NCI-H2196 treated with DMSO at 0.1 percent for 48 hours (cell line): ENCODE results near the gene DEPP1.

Experiments
- DNase-seq: peaks from one replicate; lab custom pipeline; 2025; ENCODE audit not compliant: unreplicated experiment; lab: John Stamatoyannopoulos, UW

Gene DEPP1

GRCh38 chr10:44980309-44981171, 1.9 kb upstream of the DEPP1 start:
- no peak for DNase-seq

- DNase-seq = no peak
Observed at GRCh38 chr10:44979281-44980191, 927 bp upstream of the DEPP1 start.

DNA sequence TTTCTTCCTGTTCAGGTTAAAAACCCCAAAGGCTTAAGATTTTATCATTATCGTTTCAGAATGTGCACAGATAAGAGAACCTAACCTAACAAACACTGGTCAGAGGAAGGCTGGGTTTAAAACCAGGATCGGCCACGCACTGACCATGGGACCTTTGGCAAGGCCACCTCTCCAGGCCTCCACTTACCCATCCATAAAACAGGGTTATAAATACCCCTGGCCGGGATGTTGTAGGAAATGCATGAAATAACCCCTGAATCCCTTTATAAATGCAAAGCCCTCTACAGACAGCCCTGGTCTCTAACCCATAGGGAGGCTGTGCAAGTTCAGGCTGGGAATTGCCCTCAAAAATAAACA, 418 bp downstream of the DEPP1 start:
- no peak for DNase-seq

GRCh38 chr10:44977287-44978212, 1.1 kb downstream of the DEPP1 start:
- DNase-seq = no peak

DNA sequence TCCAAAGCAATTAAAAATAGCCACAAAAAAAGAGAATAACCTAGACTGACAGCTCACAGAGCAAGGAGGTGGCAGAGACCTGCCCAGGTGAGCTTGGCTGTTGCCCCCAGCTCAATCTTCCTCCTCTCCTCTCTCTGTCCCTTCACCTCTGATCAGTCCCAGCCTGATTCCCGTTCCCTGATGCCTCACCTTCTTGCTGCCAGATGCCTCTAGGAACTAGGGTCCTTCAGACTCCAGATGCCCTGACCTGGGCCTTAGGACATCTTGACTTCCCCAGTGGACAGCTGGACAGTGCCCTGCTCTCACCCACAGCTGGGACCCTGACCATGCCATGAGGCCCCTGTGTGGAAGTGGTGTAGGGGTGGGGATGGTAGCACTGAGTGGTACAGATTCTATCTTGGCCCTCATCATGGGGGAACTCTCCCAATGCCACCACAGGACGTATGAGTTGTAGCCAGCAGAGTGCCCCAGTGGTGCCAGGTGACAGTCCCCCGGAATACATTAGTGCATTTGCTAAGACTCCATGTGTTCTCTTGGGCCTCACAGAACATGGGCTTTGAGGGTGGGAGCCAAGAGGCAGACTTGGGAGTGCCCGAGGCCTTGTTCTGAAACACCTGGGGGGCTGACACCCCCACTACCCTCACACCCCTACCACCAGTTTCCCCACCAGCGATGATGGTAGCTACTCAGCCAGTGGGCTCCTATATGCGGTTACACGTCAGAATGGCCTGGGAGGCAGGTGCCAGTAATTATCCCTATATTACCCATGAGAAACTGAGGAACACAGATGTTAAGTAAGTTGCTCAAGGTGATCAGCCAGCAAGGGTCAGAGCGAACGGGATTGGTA, 2.0 kb downstream of the DEPP1 start:
- DNase-seq = no peak

DNA sequence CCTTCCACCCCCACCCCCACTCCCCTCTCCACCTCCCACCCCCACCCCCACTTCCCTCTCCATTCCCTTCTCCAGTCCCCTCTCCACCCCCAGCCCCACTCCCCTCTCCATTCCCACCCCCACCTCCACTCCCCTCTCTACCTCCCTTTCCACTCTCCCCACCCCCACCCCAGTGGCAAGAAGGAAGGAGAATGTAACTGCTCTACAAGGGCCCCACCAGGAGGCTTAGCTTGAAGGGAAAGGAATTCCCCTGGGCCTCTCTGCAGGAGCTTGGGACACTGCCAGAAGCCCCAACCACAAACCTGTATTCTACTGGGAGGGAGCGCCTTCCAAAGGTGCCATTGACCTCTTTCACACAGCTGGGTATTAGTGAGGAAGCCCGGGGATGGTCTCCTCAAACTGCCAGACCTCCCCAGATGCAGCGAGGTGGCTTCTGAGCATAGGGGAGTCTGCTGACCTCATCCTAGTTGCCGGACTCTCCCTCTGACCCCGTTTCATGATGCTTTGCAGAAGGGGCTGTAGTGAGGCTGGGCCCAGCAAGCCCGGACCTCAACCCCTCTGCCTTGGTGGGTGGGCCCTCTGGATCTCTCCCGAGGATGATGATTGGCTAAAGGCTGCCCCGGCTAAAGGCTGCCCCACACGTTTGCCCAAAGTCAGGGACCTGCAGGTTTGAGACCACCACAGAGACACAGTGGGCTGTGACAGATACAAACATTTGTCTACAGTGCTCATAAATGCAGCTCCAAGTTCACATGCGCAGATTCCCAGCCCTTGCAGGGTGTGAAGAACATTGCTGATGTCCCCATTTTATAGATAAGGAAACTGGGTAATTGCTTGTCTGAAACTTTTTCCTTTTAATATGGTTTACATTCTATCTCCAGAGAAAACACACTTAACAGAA, 2.9 kb downstream of the DEPP1 start:
- no peak for DNase-seq

DNA sequence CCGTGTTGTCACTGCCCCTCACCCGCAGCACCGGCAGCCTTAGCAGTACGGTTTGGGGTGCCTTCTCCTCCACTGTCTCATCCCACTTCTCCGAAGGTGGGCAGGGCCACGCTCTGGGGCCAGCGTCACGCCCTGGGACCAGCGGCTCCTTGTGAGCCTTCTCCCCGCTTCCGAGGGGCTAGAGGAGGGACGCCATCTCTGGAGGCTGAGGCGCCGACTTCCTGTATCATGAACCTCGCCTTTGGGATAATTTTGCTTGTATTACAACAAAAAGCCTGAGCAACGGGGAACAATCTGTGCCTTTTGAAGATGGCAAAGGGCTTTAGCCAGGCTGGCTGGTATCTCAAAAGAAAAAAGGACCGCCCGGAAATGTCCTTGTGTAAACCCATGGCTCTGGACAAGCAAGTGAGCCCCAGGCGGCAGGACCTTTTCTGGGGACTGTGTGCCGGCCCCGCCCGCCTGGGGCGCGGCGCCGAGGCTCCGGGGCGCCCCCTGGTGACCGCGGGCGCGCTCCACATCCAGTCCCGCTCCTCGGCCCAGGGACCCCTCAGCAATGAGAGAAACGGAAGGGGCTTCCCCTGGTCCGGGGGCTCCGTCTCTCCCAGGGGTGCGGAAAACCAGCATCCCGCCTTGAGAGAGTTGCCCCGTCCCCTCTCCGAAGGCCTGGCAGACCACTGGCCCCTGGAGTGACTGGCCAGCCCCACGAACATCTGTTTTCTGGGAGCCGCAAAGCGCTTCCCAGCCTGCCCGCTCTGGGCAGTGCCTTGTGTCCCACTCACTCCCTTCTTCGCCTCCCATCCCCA, 3.8 kb downstream of the DEPP1 start:
- no peak for DNase-seq

- DNase-seq = no peak
Observed at GRCh38 chr10:44974082-44974627, 4.5 kb downstream of the DEPP1 start.

- no peak for DNase-seq
Observed at GRCh38 chr10:44973323-44974081, 5.1 kb downstream of the DEPP1 start.

DNA sequence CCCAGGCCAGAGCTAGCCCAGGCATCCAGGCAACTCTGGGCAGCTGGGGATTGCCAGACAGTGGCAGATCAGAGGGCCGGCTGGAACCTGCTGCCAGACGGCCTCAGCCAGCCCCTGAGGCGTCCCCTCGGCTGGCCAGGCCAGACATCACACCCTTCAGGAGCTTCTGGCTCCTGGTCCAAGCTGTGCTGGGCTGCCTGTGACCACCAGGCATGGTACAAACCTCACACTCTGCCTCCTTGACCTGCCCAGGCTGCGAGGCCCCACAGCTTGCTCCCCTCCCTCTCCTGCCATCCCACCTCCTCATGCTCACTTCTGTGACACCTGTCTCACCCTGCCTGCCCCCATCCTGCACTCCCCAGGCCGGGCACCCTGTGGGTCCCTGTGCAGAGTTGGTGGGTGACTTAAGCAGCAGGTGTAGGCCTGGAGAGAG, 5.7 kb downstream of the DEPP1 start:
- no peak for DNase-seq

GRCh38 chr10:44971935-44972757, 6.5 kb downstream of the DEPP1 start:
- no peak for DNase-seq

GRCh38 chr10:44971434-44971833, 7.2 kb downstream of the DEPP1 start:
- no peak for DNase-seq

DNA sequence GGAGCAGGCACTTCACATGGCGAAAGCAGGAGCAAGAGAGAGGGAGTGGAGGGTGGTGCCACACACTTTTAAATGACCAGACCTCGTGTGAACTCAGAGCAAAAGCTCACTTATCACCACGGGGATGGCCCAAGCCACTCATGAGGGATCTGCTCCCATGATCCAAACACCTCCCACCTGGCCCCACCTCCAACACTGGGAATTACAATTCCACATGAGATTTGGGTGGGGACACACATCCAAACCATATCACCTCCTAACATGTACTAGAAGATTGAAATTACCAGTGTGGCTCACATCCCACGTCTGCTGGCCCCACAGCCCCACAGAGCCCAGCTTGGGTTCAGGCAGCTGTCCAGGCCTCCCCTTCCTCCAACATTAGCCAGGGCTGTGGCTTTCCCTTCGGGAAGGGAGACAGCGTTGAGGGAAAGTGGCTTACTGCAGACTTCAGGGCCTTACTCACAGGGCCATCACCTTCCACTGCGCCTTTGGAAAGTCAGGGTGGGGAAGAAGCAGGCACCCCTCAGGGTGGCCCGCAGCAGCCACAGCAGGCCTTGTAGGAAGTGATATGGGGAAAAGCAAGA, 7.7 kb downstream of the DEPP1 start:
- DNase-seq = no peak

GRCh38 chr10:44969854-44970253, 8.8 kb downstream of the DEPP1 start:
- no peak for DNase-seq

GRCh38 chr10:44968500-44969400, 9.9 kb downstream of the DEPP1 start:
- DNase-seq = no peak
